NT2/D1 (cell line): ENCODE measurements around the gene ELOVL2.

Experiments used
- SUZ12 ChIP-seq: IDR thresholded peaks from 2 replicates; pipeline ENCODE4 v1.6.1; 2011; ENCODE audit not compliant: insufficient read length, insufficient read depth; ENCODE audit errors: extremely low read depth
- YY1 ChIP-seq: IDR thresholded peaks from 2 replicates; pipeline ENCODE4 v1.6.1; 2011; ENCODE audit not compliant: insufficient read length, insufficient read depth
- ZNF274 ChIP-seq: IDR thresholded peaks from 2 replicates; pipeline ENCODE4 v1.6.1; 2011; ENCODE audit warnings: mild to moderate bottlenecking, low read depth, low read length

DNA sequence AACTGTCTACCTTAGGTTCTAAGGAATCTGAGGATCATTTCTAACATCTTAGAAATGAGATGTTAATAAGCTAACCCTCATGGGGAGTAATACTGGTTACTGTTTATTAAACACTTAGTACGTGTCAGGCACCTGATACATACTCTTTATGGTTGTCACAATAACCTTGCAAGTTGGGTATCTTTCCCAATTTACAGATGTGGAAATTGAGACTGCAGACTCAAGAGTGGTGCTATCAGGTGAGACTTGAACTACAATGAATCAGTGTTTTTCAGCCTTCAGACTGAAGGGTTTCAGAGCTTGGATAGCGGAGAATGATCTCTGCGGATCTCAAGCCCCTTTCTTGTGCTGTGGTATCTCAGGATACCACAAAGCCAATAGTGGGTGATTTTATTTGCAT is 27.0 kb downstream of the ELOVL2 start:
- TF ChIP-seq SUZ12 (no peak), ZNF274 (no peak), YY1 (no peak)
